NCI-H526 treated with DMSO at 0.1 percent for 48 hours (cell line): ENCODE results near the gene TMEM238L.
A peak's percentile ranks its signal among the peaks of the same experiment; 100 is the strongest.

Source experiments
- DNase-seq: peaks from one replicate; lab custom pipeline; 2025; lab: John Stamatoyannopoulos, UW

The TMEM238L gene

DNA sequence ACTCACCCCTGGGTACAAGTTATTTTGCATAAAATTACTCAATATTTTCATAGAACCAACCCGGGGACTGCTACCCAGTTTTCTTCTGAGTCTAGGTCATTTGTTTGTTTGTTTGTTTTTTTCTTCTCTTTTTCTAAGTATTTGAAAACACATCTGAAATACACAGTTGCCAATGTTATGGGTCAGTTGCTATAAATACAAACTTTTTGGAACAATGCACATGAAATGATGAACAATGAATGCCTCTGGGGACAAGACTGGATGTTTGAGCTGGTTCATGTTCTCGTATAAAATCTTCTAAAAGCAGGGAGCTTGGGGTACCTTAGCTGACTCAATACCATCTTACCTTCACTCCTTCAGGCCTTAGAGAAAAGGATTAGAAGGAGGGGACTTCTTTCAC lies 30.5 kb downstream of the TMEM238L start:
- no peak for DNase-seq

DNA sequence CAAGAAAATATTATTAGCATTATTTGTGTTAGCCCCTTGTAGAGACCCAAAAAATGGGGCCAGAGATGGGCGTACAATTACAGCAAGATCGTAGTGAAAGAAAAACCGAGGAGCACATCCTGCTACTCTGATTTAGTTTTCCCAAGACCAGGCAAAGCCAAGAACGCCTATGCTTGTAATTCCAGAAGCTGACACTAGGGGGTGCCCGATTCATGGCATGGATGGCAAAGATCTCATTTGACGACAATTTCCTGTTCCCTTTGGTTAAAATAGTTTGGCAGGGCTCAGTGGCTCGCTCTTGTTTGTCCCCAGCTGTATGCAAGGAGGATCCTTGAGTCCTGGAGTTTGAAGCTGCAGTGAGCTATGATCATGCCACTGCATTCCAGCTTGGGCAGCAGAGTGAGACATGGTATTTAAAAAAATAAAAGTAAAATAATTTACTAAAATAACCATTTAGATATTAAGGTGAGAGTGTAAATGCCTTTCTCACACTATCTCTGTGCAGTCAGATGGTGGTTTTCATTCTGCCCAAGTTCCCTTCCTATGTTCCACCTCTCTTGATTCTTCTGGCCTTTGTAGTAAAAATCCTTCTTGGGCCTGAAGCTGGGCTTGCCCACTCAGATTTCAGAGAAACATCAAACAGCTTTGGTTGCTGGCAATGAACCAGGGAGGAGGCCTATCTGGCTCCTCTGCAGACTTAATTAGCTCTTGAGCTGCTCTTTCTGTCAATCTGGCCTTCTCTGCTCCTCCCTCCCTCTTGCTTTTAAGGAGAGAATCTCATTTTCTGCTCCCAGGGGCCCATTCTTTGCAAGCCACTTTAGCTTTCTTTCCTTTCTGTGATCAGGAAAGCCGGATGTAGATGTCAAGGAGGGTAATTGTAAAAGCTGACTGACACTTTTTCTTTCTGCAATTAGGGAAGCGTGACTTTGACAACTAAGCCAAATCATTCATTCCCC lies 31.2 kb downstream of the TMEM238L start:
- DNase-seq = peak; percentile 47

DNA sequence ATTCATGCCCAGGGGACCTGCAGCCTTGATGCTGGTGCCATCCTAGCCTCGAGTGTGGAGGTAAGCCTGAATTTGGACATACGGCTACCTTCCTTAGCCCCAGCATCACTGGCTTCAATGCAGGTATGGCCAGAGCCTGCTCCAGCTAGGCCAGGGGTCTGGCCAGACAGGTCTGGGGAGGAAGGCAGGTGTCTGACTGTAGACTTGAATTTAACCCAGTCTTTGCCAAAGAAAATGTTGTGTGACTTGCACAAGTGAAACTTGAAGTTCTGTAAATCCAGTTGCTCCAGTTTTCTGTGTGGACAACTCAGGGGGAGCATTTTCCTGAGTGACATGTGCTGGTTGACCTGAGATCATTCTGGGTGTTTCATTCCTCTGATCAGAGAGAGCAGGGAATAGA lies 32.8 kb downstream of the TMEM238L start:
- no peak for DNase-seq

DNA sequence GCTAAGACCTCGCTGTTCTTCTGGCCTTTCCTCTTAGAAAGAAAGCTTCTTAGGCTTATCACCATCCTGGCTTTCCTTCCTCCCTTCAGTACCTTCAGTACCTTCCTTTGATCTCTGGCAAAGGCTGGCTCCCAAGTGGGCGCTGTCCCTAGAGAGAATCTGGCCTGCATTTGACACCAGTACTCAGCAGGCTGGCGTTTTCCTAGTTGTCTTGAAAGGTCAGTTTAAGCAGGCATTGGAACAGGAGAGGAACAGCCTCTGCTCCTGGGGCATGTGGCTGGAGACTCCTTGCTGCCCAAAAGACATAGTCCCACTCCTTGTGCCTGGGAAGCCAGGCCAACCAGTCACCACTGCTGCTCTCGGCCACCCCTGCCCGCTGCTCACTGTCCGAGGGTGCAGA lies 34.1 kb downstream of the TMEM238L start:
- DNase-seq = no peak

DNA sequence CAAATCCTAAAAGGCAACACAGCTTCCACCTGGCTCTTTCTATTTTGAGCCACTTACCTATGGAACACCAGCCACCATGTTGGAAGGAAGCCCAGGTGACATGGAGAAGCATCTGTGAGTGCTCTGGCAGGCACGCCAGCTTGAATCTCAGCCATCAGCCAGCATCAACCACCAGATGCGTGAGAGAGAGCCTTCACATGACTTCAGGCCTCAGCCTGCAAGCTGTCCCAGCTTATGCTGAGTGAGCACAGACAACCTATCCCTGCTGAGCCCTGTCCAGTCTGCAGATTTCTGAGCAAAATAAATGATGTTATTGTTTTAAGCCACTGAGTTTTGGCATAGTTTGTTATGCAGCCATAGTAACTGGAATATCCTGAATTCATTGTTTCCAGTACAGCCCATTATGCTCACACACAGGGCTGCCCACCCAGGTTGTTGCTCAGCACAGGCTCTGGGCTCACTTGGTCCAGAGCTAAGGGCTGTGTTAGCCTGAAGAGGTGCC lies 35.1 kb downstream of the TMEM238L start:
- DNase-seq = no peak

DNA sequence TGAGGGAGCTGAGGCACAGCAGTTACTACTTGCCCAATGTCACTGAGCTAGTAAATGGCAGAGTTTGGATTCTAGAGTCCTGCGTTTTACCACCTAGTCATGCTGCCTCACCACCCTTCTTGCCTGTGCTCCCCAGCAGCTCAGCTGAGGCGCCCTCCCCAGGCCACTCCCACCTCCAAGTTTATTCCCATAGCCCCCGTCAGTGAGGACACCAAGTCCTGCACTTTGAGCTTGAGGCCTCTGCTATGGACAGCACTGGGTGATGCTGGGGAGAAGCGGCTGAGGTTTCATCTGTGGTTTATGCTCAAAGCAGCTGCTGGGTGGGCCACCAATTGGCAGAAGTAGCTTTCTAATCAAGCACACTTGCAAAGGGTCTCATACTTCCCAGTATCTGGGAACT lies 36.7 kb downstream of the TMEM238L start:
- no peak for DNase-seq

DNA sequence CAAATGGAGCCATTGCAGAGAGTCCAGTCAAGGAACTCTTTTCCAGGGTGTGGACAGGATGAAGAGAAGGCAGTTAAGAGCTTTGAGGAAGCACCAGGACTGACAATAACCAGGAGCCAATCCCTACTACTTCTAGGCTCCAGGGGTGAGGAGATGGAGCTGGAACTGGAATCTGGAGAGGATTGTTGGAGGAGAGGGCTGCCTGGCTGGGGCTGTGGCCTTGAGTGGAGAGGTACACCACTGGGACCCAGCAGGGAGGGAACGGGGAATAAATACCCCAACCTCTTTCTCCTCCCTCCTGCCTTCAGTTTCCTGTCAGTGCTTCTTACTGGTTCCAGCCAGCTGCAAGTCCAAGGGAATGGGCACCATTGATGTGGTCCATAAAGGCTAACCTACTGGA lies 41.9 kb downstream of the TMEM238L start:
- no peak for DNase-seq

DNA sequence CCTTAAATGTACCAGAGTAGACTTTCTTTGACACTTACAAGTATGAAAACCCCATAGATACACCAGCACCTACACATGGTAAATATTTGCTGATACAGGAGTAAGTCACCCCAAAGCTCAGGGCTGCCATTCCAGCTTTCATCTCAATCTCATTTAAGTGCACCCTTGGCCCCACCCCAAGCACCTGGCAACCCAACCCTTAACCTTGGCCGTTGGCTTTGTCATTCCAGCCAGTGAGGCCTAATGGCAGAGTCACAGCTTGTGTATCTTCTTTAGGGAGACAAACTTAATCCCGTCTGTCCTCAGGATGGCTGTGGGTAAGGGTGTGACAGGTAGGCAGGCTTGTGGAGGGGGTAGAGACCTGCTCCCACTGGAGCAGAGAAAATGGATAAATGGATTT lies 42.6 kb downstream of the TMEM238L start:
- DNase-seq = no peak

DNA sequence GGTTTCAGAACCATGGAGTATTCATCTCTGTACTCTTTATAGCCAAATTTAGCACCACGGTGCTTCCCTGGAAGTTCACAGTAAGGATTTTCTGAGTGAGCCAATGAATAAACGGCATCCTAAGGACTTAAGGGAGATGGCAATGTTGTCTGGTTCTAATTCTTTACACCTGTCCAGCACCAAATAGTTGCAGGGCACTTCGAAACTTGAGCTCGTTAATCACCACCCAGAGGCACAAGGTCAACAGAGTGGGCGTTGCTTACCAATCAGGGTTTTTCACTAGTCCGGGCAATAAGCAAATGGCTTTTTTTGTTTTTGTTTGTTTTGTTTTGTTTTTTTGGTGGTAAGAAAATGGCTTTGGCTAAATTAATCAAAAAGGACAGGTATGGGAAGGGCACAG lies 45.8 kb downstream of the TMEM238L start:
- no peak for DNase-seq

DNA sequence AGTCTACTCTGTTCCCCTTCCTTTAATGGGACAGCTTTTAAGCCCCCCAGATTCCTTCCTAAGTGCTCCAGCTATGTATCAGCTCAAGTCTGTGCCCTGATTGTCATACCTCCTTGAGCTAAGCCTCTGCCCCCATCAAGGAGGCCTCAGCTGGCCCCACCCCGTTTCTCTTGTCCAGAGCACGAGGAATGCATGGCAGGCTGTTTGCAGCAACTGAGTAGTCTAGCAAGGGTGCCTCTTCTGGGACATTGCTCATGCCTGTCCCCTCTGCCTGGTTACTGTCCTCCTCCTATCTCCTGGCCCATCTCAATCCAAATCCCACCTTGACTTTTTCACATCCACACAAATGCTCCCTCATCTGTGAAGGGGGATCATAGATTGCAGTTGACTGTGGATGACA lies 46.3 kb downstream of the TMEM238L start:
- no peak for DNase-seq

DNA sequence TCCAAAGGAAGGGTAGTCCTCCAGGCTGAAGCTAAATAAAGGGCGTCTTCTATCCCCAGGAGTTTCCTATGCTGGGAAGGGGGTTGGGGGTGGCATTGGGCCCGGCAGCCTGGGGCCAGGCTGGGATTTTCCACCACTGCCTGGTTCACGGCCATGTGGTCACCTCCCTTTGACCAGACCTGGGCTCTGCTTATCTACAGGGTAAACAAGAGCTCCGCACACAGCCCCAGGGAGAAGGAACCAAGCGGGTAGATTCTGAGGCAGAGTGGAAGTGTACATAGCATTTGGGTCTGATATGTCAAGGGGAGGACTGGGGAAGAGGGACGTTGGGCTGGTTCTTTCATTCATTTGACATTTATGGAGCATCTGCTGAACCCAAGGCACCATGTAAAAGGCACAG lies 46.8 kb downstream of the TMEM238L start:
- DNase-seq = no peak

DNA sequence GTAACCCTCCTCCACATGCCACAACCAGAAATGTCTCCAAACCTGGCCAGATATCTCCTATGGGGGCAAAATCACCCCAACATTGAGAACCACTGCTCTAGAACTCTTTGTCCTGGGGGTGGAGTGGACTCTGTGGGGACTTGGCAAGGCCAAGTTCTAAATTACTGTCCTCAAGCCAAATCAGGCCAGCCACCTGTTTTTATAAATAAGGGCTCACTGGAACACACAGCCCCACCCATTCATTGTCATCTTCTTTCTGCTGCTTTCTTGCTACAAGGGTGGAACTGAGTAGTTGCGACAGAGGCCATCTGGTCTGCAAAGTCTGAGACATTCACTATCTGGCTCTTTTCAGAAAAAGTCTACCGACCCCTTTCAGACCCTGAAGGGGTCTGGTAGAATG lies 47.3 kb downstream of the TMEM238L start:
- no peak for DNase-seq

DNA sequence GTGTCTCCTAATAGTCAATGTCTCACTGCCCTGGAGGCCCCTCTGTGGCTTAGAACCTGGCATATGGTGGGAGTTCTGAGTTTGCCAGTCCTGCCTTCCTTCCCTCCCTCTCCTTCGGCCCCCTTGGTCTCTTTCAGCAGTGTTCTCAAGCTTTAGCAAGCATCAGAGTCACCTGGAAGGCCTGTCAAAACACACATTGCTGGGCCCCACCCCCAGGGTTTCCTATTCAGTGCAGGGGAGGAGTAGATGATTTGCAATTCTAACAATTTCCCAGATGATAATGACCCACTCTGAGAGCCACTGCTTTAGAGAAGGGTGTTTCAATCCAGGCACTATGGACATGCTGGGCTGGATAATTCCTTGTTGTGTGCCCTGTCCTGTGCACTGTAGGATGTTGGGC lies 47.7 kb downstream of the TMEM238L start:
- DNase-seq = peak; percentile 47

DNA sequence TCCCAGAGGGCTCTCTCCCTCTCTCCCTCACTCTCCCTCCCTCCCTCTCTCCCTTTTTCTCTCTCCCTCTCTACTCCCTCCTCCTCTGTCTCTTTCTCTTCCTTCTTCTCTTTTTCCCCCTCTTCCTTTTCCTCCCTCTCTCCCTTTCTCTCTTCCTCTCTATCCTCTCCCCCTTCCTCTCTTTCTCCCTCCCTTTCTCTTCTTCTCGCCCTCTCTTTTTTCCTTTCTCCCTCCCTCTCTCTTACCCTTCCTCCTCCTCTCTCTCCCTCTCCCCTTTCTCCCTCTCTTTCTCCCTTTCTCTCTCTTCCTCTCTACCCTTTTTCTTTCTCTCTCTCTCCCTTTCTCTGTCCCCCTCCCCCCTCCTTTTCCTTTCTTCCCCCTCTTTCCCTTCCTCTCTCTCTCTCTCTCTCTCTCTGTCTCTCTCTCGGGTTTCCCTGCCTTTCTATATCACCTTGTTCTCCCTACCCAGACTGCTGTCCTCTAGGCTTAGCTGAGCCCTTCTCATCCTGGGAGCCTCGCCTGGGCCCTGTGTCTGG lies 48.2 kb downstream of the TMEM238L start:
- no peak for DNase-seq

DNA sequence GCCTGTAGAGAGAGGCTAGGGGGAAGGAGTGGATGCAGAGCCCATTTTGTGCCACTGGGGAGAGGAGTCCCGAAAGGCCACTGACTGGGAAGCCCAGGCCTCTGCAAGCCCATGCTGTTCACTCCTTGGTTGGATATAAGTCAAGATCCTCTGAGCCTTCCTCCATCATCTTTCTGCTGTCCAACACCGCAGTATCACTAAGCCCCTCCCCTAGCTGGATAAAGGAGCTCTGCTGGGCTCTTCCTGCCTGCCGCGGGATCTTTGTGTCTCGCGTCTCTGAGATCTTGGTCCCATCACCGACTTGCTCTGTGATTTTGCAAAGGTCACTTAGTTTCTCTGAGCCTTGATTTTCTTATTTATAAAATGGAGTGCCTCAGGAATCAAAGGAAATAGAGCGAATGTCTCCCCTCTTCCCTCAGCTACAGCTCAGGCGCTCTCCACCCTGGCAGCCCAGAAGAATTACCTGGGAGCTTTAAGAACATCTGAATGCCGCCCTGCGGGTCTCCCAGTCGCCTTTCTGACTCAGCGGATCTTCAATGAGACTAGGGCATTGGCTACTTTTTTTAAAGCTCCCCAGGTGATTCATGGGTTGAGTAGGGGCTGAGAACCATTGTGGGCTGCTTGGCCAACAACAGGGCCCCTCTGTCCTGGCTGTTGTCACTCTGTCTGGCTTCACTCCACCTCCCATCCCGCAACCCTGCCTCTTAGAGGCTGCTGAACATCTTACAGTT lies 48.9 kb downstream of the TMEM238L start:
- DNase-seq = no peak

DNA sequence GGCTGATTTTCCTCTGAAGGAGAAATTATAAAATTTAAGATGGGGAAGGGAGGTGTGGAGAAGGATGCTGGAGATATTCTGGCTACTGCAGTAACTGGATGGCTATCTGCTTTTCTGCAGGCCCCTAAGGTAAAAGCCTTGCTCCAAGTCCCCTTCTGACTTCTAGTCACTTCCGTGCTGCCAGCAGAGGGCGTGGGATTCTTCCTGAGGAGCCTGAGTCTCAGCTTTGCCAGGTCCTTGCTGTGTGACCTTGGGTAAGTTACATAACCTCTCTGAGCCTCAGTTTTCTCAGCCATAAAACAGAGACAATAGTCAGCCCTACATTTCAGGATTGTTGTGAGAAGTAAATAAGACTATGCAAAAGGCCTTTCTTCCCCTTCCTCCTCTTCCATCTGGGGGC lies 49.8 kb downstream of the TMEM238L start:
- no peak for DNase-seq

DNA sequence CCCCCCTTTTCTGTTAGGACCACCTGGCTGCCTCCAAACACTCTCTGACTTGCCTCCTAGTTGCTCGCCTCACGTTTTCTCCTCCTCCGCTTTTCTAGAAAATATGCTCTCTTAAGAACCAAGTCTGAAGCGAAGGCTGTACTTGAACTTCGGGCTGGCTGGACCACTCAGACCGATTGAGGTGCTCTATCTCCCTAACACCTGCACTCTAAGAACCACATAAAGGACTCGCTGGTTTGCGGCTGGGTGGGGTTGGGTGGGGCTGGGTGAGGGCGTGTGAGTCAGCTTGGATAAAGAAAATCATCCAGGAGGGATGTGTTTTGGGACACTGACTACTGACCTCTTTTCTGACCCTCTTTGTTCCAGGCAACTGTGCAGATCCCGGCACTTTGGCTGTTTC lies 51.2 kb downstream of the TMEM238L start:
- no peak for DNase-seq

DNA sequence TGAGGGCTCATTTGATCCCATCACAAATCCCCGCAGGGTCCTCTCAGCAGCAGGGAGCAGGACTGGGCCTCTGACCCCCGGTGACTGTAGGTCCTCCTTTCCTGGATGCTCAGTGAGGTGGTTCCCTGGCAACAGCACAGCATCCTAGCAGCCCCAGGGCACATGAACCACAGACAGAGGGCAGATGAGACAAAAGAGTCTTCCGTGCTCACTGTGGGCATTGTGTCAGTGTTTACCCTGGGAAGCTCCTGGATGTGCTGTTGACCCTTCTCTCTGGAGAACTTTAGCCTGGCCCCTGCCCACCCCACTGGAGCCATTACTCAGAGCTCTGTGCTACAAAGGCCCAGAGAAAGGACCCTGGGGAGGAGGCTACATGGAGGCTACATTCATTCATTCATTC lies 52.3 kb downstream of the TMEM238L start:
- no peak for DNase-seq

DNA sequence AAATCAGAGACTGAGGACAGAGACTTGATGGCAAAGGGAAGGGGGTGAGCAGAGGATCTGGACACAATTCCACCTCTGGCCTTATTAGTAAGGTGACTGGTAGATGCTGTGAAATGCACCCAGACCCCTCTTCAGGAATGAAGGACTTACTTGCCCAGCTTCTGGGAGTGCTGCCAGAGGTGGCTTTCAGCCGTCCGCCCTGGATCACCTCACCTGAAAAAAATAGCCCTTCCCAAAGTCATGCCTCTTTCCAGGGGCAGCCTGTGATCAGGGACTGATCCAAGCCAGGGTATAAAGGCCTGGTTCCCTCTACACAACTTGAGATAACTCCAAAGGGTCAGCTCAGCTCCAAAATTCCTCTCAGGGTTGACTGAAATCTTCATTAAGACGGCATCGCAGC lies 53.7 kb downstream of the TMEM238L start:
- no peak for DNase-seq

DNA sequence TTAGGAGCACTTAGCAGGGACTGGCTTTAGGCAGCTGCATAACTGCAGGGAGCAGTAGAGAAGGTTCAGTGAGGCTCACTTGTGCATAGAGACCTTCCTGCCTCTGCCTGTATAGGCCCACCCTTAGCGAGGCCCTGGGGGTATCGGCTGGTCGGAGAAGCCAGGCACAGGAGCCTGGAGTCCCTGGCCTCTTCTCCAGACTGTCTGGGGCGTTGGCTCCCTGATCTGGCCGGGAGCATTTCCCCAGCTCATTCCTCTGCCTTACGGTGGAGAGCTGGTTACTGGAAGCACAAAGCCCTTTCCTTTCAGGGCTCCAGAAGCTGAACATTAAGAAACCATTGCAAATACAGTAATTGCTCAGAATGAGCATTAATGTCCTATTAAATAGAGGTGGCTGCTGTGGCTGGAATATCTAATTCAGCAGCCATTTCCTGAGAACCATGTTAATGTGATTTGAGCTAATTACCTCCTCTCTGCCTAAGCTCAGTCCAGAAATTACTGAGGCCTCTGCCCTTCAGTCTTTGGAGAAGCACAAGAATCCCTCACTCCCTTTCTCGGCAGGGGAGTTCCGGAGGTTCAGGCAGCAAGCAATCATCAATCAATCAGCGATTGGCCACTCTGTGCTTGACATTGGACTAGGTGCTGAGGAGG lies 55.2 kb downstream of the TMEM238L start:
- no peak for DNase-seq

DNA sequence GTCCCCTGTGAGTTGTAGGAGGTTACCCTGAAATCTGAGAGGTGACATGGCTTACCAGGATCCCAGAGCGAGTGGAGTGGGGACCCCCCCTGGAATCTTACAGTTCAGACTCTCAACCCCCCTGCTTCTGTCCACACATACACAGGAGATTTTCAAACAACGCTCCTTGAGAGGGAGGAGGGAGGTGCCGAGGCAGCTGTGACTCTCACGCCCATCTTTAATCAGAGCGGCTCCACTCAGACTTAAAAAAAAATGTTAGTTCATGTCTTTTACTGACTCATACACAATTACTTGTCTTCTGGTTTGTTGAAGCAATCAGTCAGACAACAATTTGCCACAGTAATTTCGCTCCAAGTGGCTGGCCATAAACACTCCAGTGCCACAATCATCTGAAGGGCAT lies 58.7 kb downstream of the TMEM238L start:
- DNase-seq = no peak
